HCT116 (cell line): ENCODE measurements around the gene MYL4. TPM values are rescaled to one million over a fixed set of nuclear protein-coding genes. Genes with fewer than 3 reads are reported as not detected.

Source experiments
- ATAC-seq: fragments of 200-7000 bp; cut with Tn5 transposase; 2 replicates; pipeline ENCODE4 v1.9.1; 2020; ENCODE audit warnings: mild to moderate bottlenecking, moderate library complexity
- BruUV-seq: library from RNA; stranded (reverse); fragments of 400-500 nt; replicated peaks from 2 replicates; lab custom pipeline; 2021; lab: Mats Ljungman, UMichigan
- CTCF ChIA-PET: fragments of 300-600 bp; sonication (Branson Sonifier 250); formaldehyde crosslinking; loops from one replicate; lab custom pipeline; 2021; ENCODE audit warnings: antibody characterized with exemption; lab: Charles Lee
- POLR2A ChIA-PET: fragments of 300-600, 350-600 bp; sonication (Branson Sonifier 250); formaldehyde crosslinking; loops from one replicate; lab custom pipeline; 2021; ENCODE audit warnings: antibody characterized with exemption; lab: Charles Lee
- RAD21 ChIA-PET, 2 experiments: fragments of 300-600 bp; sonication (Branson Sonifier 250); formaldehyde crosslinking; loops; one replicate each; lab custom pipeline; 2023; ENCODE audit warnings: low total read pairs in 2 of 2; ENCODE audit not compliant: uncharacterized antibody in 2 of 2, unreplicated experiment in 2 of 2, low non-redundant PET in 1 of 2; lab: Charles Lee
- DNase-seq: peaks from one replicate; pipeline ENCODE4 v3.0.0-alpha.2; 2010; ENCODE audit warnings: low read depth, low spot score
- H2AFZ ChIP-seq: fragments of 200-600 bp; shearing (Covaris generic), sonication (generic); 2 replicates; pipeline ENCODE4 v1.6.1; 2017; ENCODE audit warnings: low read depth, mixed run types, mixed read lengths, antibody characterized with exemption, low read length; ENCODE audit not compliant: poor library complexity, severe bottlenecking
- H3K27ac ChIP-seq: 2 replicates; pipeline ENCODE4 v1.5.1; 2012; ENCODE audit warnings: low read depth, low read length
- H3K27me3 ChIP-seq: fragments of 200-600 bp; sonication (generic); 2 replicates; pipeline ENCODE4 v1.6.1; 2016; ENCODE audit warnings: mixed run types, low read length, mixed read lengths; ENCODE audit not compliant: insufficient read depth
- H3K36me3 ChIP-seq, 2 experiments: fragments of 200-500 bp in 1 of 2; fragments of 200-600 bp in 1 of 2; sonication (Bioruptor generic) in 1 of 2; sonication (generic) in 1 of 2; 2 replicates each; pipeline versions ENCODE4 v1.5.1 to v1.6.1; 2014 to 2016; ENCODE audit warnings: low read length in 2 of 2, inconsistent platforms in 1 of 2, mixed read lengths in 1 of 2, mixed run types in 1 of 2; ENCODE audit not compliant: insufficient read depth in 2 of 2, control insufficient read depth in 1 of 2
- H3K4me1 ChIP-seq, 2 experiments: fragments of 200-600 bp in 1 of 2; sonication (generic) in 1 of 2; 2 replicates each; pipeline versions ENCODE4 v1.5.1 to v1.6.1; 2012 to 2017; ENCODE audit warnings: low read length in 2 of 2, inconsistent platforms in 1 of 2, mild to moderate bottlenecking in 1 of 2, mixed read lengths in 1 of 2, mixed run types in 1 of 2, moderate library complexity in 1 of 2; ENCODE audit not compliant: insufficient read depth in 2 of 2, control insufficient read depth in 1 of 2
- H3K4me2 ChIP-seq: fragments of 200-600 bp; sonication (generic); 2 replicates; pipeline ENCODE4 v1.6.1; 2017; ENCODE audit warnings: mixed run types, low read length, mixed read lengths
- H3K4me3 ChIP-seq, 2 experiments: fragments of 200-600 bp in 1 of 2; sonication (generic) in 1 of 2; replicated peaks in 1 of 2; 2 replicates each; pipeline ENCODE4 v1.5.1; 2011 to 2016; ENCODE audit warnings: low read length in 2 of 2, control low read depth in 1 of 2, low read depth in 1 of 2, mild to moderate bottlenecking in 1 of 2, mixed read lengths in 1 of 2, mixed run types in 1 of 2
- H3K79me2 ChIP-seq: fragments of 200-600 bp; sonication (generic); 2 replicates; pipeline ENCODE4 v1.6.1; 2017; ENCODE audit warnings: mild to moderate bottlenecking, mixed run types, low read length, moderate library complexity, mixed read lengths; ENCODE audit not compliant: insufficient read depth
- H3K9ac ChIP-seq: fragments of 200-600 bp; sonication (generic); 2 replicates; pipeline ENCODE4 v1.6.1; 2016; ENCODE audit warnings: low read length, mixed read lengths
- H3K9me2 ChIP-seq: fragments of 200-600 bp; sonication (generic), shearing (Covaris generic); 2 replicates; pipeline ENCODE4 v1.6.1; 2017; ENCODE audit warnings: mixed run types, mild to moderate bottlenecking, moderate library complexity; ENCODE audit not compliant: insufficient read depth
- H3K9me3 ChIP-seq, 2 experiments: fragments of 200-500 bp in 1 of 2; fragments of 200-600 bp in 1 of 2; sonication (Bioruptor generic) in 1 of 2; sonication (generic) in 1 of 2; 2 replicates each; pipeline ENCODE4 v1.6.1; 2014 to 2017; ENCODE audit warnings: low read length in 2 of 2, mixed read lengths in 2 of 2, inconsistent platforms in 1 of 2, low read depth in 1 of 2, mild to moderate bottlenecking in 1 of 2, mixed run types in 1 of 2, moderate library complexity in 1 of 2; ENCODE audit not compliant: control insufficient read depth in 1 of 2, insufficient read depth in 1 of 2
- H4K20me1 ChIP-seq: fragments of 200-600 bp; sonication (generic), shearing (Covaris generic); 2 replicates; pipeline ENCODE4 v1.6.1; 2017; ENCODE audit warnings: mixed run types, mild to moderate bottlenecking, moderate library complexity; ENCODE audit not compliant: insufficient read depth
- ATF3 ChIP-seq: IDR thresholded peaks from 2 replicates; pipeline ENCODE4 v1.6.1; 2012
- CBX3 ChIP-seq: IDR thresholded peaks from 2 replicates; pipeline ENCODE4 v1.6.1; 2012; ENCODE audit warnings: low read depth
- CEBPB ChIP-seq: IDR thresholded peaks from 2 replicates; pipeline ENCODE4 v1.6.1; 2012; ENCODE audit warnings: low read depth
- CTCF ChIP-seq, 3 experiments: fragments of 200-600 bp in 1 of 3; sonication (generic) in 1 of 3; IDR thresholded peaks in 2 of 3; conservative IDR thresholded peaks in 1 of 3; 2 replicates each; pipeline ENCODE4 v1.5.1; 2012 to 2017; ENCODE audit warnings: low read depth in 2 of 3, low read length in 2 of 3, antibody characterized with exemption in 1 of 3, borderline replicate concordance in 1 of 3, control low read depth in 1 of 3, mild to moderate bottlenecking in 1 of 3, mixed read lengths in 1 of 3, mixed run types in 1 of 3, moderate library complexity in 1 of 3; ENCODE audit not compliant: insufficient read depth in 1 of 3
- EGR1 ChIP-seq: IDR thresholded peaks from 2 replicates; pipeline ENCODE4 v1.6.1; 2012; ENCODE audit warnings: low read depth
- ELF1 ChIP-seq: IDR thresholded peaks from 2 replicates; pipeline ENCODE4 v1.6.1; 2012; ENCODE audit warnings: low read depth, borderline replicate concordance
- EZH2 ChIP-seq: fragments of 200-600 bp; sonication (generic); IDR thresholded peaks from 2 replicates; pipeline ENCODE4 v1.6.1; 2017; ENCODE audit warnings: antibody characterized with exemption, mixed run types
- EZH2phosphoT487 ChIP-seq: fragments of 200-600 bp; IDR thresholded peaks from 2 replicates; pipeline ENCODE4 v1.6.1; 2018; ENCODE audit warnings: antibody characterized with exemption, borderline replicate concordance
- JUND ChIP-seq: IDR thresholded peaks from 2 replicates; pipeline ENCODE4 v1.6.1; 2012
- POLR2A ChIP-seq: IDR thresholded peaks from 2 replicates; pipeline ENCODE4 v1.7.0; 2011; ENCODE audit warnings: borderline replicate concordance; ENCODE audit not compliant: insufficient read depth, insufficient read length; ENCODE audit errors: extremely low read depth
- POLR2AphosphoS5 ChIP-seq: IDR thresholded peaks from 2 replicates; pipeline ENCODE4 v1.6.1; 2011; ENCODE audit warnings: mild to moderate bottlenecking, low read depth, low read length, moderate library complexity
- RAD21 ChIP-seq: IDR thresholded peaks from 2 replicates; pipeline ENCODE4 v1.6.1; 2012; ENCODE audit warnings: low read depth, mild to moderate bottlenecking
- SIN3A ChIP-seq: IDR thresholded peaks from 2 replicates; pipeline ENCODE4 v1.6.1; 2012; ENCODE audit warnings: low read depth
- SP1 ChIP-seq: IDR thresholded peaks from 2 replicates; pipeline ENCODE4 v1.6.1; 2012; ENCODE audit warnings: low read depth
- TCF7L2 ChIP-seq: IDR thresholded peaks from 2 replicates; pipeline ENCODE4 v1.7.0; 2011; ENCODE audit warnings: borderline replicate concordance, inconsistent platforms; ENCODE audit not compliant: insufficient read depth, insufficient read length; ENCODE audit errors: extremely low read depth
- YY1 ChIP-seq: IDR thresholded peaks from 2 replicates; pipeline ENCODE4 v1.6.1; 2011; ENCODE audit warnings: low read length, low read depth, moderate library complexity, mild to moderate bottlenecking; ENCODE audit not compliant: insufficient replicate concordance; ENCODE audit errors: extremely low read depth
- ZBTB33 ChIP-seq: IDR thresholded peaks from 2 replicates; pipeline ENCODE4 v1.6.1; 2011; ENCODE audit warnings: mild to moderate bottlenecking, low read length, moderate library complexity; ENCODE audit not compliant: insufficient replicate concordance; ENCODE audit errors: extremely low read depth
- ZFX ChIP-seq: fragments of 450-650 bp; IDR thresholded peaks from 2 replicates; pipeline ENCODE4 v1.6.1; 2017
- ZNF274 ChIP-seq: fragments of 200-500 bp; sonication (Bioruptor generic); IDR thresholded peaks from 2 replicates; pipeline ENCODE4 v1.6.1; 2014; ENCODE audit warnings: mild to moderate bottlenecking, low read depth, low read length, inconsistent platforms
- intact Hi-C: fragments of 100-400 bp; cut with micrococcal nuclease; formaldehyde crosslinking; loops from 2 replicates; pipeline ENCODE4 v1.10.0; 2022
- total RNA-seq: library from RNA; stranded (reverse); gene quantifications from one replicate; pipeline ENCODE4 v1.2.1, GENCODE V29; 2021; ENCODE audit not compliant: unreplicated experiment
- TF ChIP-seq, protein P1 (sequence below): IDR thresholded peaks from 2 replicates; pipeline ENCODE4 v1.6.1; 2012; ENCODE audit warnings: low read depth

MYL4 gene
- total RNA-seq, 1 experiment from 2014 or later, result 0.32 TPM

DNA sequence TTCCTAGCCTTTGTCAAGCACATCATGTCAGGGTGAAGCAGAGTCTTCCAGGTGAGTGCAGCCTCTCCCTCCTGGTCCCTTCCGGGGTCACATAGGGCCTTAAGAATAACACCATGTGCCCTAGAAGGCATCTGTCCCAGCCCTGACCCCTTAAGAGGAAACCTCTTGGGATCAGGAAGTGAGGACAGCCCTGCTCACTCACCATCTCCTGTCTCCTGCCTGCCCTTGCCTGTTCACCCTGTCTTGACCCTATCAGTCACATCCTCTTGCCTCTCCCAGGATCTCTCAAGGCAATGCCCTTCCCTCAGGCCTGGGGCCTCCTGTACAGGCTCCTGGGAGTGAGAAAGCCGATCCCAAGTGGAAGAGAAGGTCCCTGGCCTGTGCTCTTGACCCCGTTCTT is 13.9 kb downstream of the MYL4 start:
- H3K4me2 ChIP-seq, result no peak overlapping the region
- POLR2A ChIA-PET, result no interaction called here
- DNase-seq, result no peak

More for the DNA sequence above, 13.9 kb downstream of the MYL4 start:
- Histone ChIP-seq H3K9me2 (no peaks in the 10 kb centered on the region), H4K20me1 (no peaks in the 10 kb centered on the region), H3K27ac (no peak overlapping the region), H3K36me3 (no peaks in the 10 kb centered on the region), H3K4me1 (peaks cover 7 to 16% of the 10 kb centered on the region in 2 experiments), H3K27me3 (no peaks in the 10 kb centered on the region), H3K79me2 (no peaks in the 10 kb centered on the region), H2AFZ (no peak overlapping the region), H3K4me3 (no peak overlapping the region), H3K9me3 (peaks cover 0 to 5% of the 10 kb centered on the region in 2 experiments; a peak in 1 of 4 replicates), H3K9ac (no peak overlapping the region)
- ATAC-seq, result no peak
- RAD21 ChIA-PET, result no interaction called here
- no TSS peak for BruUV-seq
- no peak for TF ChIP-seq TCF7L2
- TF ChIP-seq POLR2A, result no peak
- TF ChIP-seq, protein P1, sequence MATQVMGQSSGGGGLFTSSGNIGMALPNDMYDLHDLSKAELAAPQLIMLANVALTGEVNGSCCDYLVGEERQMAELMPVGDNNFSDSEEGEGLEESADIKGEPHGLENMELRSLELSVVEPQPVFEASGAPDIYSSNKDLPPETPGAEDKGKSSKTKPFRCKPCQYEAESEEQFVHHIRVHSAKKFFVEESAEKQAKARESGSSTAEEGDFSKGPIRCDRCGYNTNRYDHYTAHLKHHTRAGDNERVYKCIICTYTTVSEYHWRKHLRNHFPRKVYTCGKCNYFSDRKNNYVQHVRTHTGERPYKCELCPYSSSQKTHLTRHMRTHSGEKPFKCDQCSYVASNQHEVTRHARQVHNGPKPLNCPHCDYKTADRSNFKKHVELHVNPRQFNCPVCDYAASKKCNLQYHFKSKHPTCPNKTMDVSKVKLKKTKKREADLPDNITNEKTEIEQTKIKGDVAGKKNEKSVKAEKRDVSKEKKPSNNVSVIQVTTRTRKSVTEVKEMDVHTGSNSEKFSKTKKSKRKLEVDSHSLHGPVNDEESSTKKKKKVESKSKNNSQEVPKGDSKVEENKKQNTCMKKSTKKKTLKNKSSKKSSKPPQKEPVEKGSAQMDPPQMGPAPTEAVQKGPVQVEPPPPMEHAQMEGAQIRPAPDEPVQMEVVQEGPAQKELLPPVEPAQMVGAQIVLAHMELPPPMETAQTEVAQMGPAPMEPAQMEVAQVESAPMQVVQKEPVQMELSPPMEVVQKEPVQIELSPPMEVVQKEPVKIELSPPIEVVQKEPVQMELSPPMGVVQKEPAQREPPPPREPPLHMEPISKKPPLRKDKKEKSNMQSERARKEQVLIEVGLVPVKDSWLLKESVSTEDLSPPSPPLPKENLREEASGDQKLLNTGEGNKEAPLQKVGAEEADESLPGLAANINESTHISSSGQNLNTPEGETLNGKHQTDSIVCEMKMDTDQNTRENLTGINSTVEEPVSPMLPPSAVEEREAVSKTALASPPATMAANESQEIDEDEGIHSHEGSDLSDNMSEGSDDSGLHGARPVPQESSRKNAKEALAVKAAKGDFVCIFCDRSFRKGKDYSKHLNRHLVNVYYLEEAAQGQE, result no peak
- TF ChIP-seq EGR1, result no peak
- TF ChIP-seq EZH2phosphoT487, result no peak
- no peak for TF ChIP-seq ZNF274
- TF ChIP-seq CTCF (IDR thresholded peaks at IDR 0.05 in 2 of 3, conservative IDR thresholded peaks at IDR 0.05 in 1 of 3; ENCODE audit: borderline replicate concordance in 1 of 3, insufficient read depth in 1 of 3, low read depth in 2 of 3, low read length in 2 of 3), result no peak
- TF ChIP-seq JUND, result no peak
- TF ChIP-seq SP1, result no peak
- no peak for TF ChIP-seq CBX3
- no peak for TF ChIP-seq ATF3
- TF ChIP-seq ZBTB33, result no peak
- TF ChIP-seq YY1, result no peak
- no peak for TF ChIP-seq CEBPB
- no peak for TF ChIP-seq RAD21
- no peak for TF ChIP-seq ELF1
- no peak for TF ChIP-seq ZFX
- no peak for TF ChIP-seq SIN3A
- no peak for TF ChIP-seq POLR2AphosphoS5
- TF ChIP-seq EZH2, result no peak
- CTCF ChIA-PET, result no interaction called here
- intact Hi-C loops, result no loop called here
